ENCODE results near the gene COMTD1. TPM values are rescaled to one million over a fixed set of nuclear protein-coding genes. Genes with fewer than 3 reads are reported as not detected.
"Not testable (repeated sequence)": the region's sequence is repeated elsewhere in the genome, so short reads cannot be mapped to it uniquely, and the experiment has no call there.

Gene COMTD1
- total RNA-seq, 1 donor from 2014 or later, result 8.9 TPM

GRCh38 chr10:75202321-75203045 lies 33.3 kb downstream of the COMTD1 start:
- peaks cover 3% of the 10 kb centered on the region for H3K36me3 Mint-ChIP-seq (ENCODE audit: low read depth, unreplicated experiment)
- TF ChIP-seq, protein P1, sequence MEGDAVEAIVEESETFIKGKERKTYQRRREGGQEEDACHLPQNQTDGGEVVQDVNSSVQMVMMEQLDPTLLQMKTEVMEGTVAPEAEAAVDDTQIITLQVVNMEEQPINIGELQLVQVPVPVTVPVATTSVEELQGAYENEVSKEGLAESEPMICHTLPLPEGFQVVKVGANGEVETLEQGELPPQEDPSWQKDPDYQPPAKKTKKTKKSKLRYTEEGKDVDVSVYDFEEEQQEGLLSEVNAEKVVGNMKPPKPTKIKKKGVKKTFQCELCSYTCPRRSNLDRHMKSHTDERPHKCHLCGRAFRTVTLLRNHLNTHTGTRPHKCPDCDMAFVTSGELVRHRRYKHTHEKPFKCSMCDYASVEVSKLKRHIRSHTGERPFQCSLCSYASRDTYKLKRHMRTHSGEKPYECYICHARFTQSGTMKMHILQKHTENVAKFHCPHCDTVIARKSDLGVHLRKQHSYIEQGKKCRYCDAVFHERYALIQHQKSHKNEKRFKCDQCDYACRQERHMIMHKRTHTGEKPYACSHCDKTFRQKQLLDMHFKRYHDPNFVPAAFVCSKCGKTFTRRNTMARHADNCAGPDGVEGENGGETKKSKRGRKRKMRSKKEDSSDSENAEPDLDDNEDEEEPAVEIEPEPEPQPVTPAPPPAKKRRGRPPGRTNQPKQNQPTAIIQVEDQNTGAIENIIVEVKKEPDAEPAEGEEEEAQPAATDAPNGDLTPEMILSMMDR (IDR thresholded peaks at IDR 0.05; ENCODE audit: unreplicated experiment), result no peak

DNA sequence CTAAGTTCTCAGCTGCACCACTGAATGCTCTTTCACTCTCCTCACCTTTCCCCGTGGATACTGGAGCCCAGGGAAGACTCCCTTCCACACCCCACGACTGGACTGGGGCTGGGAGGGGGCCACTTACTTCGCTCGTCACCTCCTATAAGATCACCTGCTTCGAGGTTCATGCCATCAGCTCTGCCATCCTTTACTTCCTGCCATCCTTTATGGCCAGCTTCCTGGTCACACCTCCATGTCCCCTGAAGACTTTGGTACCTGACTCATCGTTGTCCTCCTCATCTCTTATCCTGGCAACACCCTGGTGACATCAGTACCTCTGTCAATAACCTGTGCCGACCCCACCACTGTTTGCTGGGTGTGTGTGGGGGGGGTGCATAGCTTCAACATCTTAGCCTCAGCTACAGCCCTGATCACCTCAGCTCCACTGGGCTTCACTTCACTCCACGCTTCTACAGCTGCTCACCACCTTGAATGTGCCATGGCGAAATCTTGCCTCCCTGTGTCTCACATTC lies 33.9 kb downstream of the COMTD1 start:
- H3K4me3 Mint-ChIP-seq (ENCODE audit: unreplicated experiment), result no peak overlapping the region
- no peak for DNase-seq (ENCODE audit: low spot score)
- no peak overlapping the region for H3K27ac Mint-ChIP-seq (ENCODE audit: unreplicated experiment)
- peaks cover 3% of the 10 kb centered on the region for H3K36me3 Mint-ChIP-seq (ENCODE audit: low read depth, unreplicated experiment)
- H3K9me3 Mint-ChIP-seq (ENCODE audit: unreplicated experiment), result no peaks in the 10 kb centered on the region
- TF ChIP-seq, protein P1 (IDR thresholded peaks at IDR 0.05; ENCODE audit: unreplicated experiment), result no peak
- peaks cover under 1% of the 10 kb centered on the region for H3K4me1 Mint-ChIP-seq (ENCODE audit: unreplicated experiment)
- peaks cover 2% of the 10 kb centered on the region for H3K27me3 Mint-ChIP-seq (ENCODE audit: unreplicated experiment)

More at GRCh38 chr10:75202321-75203045, 33.3 kb downstream of the COMTD1 start:
- Mint-ChIP-seq H3K4me1 (ENCODE audit: unreplicated experiment) (no peaks in the 10 kb centered on the region), H3K9me3 (ENCODE audit: unreplicated experiment) (no peaks in the 10 kb centered on the region), H3K27me3 (ENCODE audit: unreplicated experiment) (peaks cover 2% of the 10 kb centered on the region), H3K4me3 (ENCODE audit: unreplicated experiment) (no peak overlapping the region), H3K27ac (ENCODE audit: unreplicated experiment) (no peak overlapping the region)
- no peak for DNase-seq (ENCODE audit: low spot score)

GRCh38 chr10:75199949-75200348 lies 35.8 kb downstream of the COMTD1 start:
- not testable (repeated sequence) for DNase-seq (ENCODE audit: low spot score); H3K27ac Mint-ChIP-seq (ENCODE audit: unreplicated experiment); H3K4me3 Mint-ChIP-seq (ENCODE audit: unreplicated experiment); H3K4me1 Mint-ChIP-seq (ENCODE audit: unreplicated experiment); H3K36me3 Mint-ChIP-seq (ENCODE audit: low read depth, unreplicated experiment); H3K9me3 Mint-ChIP-seq (ENCODE audit: unreplicated experiment); H3K27me3 Mint-ChIP-seq (ENCODE audit: unreplicated experiment)

DNA sequence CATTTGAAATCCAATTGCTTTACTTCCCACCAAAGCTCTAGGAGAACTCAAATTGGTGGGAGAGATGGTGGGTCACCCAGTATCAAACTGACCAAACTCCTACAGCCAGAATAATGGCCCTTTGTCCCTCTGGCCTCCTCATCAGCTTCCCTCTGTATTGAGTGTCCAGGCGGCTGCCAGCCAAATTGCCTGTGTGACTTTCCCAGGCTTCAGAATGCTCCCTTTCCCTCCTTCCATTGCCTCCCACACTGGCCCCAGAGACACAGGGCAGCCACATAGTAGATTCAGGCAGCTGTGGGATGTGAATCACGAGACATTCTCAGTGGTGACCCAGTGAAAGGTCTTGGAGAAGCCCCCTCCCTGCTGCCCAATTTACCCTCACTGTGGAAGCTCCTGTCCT lies 37.9 kb downstream of the COMTD1 start:
- no peak for DNase-seq (ENCODE audit: low spot score)
- no peaks in the 10 kb centered on the region for H3K36me3 Mint-ChIP-seq (ENCODE audit: low read depth, unreplicated experiment)
- TF ChIP-seq, protein P1 (IDR thresholded peaks at IDR 0.05; ENCODE audit: unreplicated experiment), result no peak
- no peaks in the 10 kb centered on the region for H3K9me3 Mint-ChIP-seq (ENCODE audit: unreplicated experiment)
- no peak overlapping the region for H3K27ac Mint-ChIP-seq (ENCODE audit: unreplicated experiment)
- H3K4me3 Mint-ChIP-seq (ENCODE audit: unreplicated experiment), result no peak overlapping the region
- peaks cover 6% of the 10 kb centered on the region for H3K4me1 Mint-ChIP-seq (ENCODE audit: unreplicated experiment)
- H3K27me3 Mint-ChIP-seq (ENCODE audit: unreplicated experiment), result peaks cover 2% of the 10 kb centered on the region

DNA sequence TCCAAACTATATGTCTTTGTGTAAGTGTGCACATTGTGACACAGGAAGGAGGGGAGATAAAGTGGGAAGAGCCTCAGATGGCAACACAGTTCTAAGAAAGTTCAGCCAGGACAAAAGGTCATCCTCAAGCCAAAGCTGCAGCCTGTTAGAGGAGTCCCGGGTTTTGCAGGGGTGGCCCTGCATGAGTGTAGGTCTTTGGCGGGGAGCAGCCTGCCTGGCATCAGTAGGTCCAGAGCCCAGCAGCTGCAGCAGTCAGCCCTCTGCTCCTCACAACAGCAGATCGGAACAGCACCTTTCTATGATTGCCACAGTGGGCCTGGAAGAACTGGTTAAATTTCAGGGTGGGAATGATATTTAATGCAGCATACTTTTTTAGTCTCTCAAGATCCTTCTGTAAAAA lies 38.7 kb downstream of the COMTD1 start:
- Mint-ChIP-seq H3K27ac (ENCODE audit: unreplicated experiment) (no peak overlapping the region), H3K4me3 (ENCODE audit: unreplicated experiment) (no peak overlapping the region), H3K36me3 (ENCODE audit: low read depth, unreplicated experiment) (no peaks in the 10 kb centered on the region), H3K9me3 (ENCODE audit: unreplicated experiment) (no peaks in the 10 kb centered on the region), H3K27me3 (ENCODE audit: unreplicated experiment) (peaks cover 2% of the 10 kb centered on the region), H3K4me1 (ENCODE audit: unreplicated experiment) (peaks cover 6% of the 10 kb centered on the region)
- TF ChIP-seq, protein P1 (IDR thresholded peaks at IDR 0.05; ENCODE audit: unreplicated experiment), result no peak
- no peak for DNase-seq (ENCODE audit: low spot score)

All from endothelial cell (in vitro differentiated cells).